K562 (cell line): ENCODE data around the gene CCDC88A. TPM values are rescaled to one million over a fixed set of nuclear protein-coding genes. Genes with fewer than 3 reads are reported as not detected.
A peak's percentile ranks its signal among the peaks of the same experiment; 100 is the strongest.

Experiments used
- BRD4 ChIP-seq: fragments of 200-600 bp; sonication (generic); IDR thresholded peaks from 2 replicates; pipeline ENCODE4 v1.6.1; 2017; ENCODE audit warnings: inconsistent platforms
- NKRF ChIP-seq: fragments of 450-650 bp; IDR thresholded peaks from 2 replicates; pipeline ENCODE4 v1.6.1; 2016; ENCODE audit warnings: borderline replicate concordance
- POLR2B ChIP-seq: fragments of 450-650 bp; IDR thresholded peaks from 2 replicates; pipeline ENCODE4 v1.6.1; 2018; ENCODE audit warnings: low read depth; ENCODE audit not compliant: partially characterized antibody
- TAF1 ChIP-seq: IDR thresholded peaks from 2 replicates; pipeline ENCODE4 v1.6.1; 2011; ENCODE audit warnings: mild to moderate bottlenecking, low read length, moderate library complexity; ENCODE audit not compliant: insufficient read depth, control insufficient read depth, severe bottlenecking; ENCODE audit errors: extremely low read depth
- polyA plus RNA-seq, 8 experiments: library from polyadenylated mRNA; depleted of rRNA in 4 of 8; stranded (reverse) in 5 of 8; unstranded in 3 of 8; fragments of >200 nt; fragmentation: Nextera tagmentation in 2 of 8; fragmentation: Illumina TruSeq in 1 of 8; extraction: Ambion mirVana in 2 of 8; extraction: Trizol in 1 of 8; gene quantifications; 2 replicates each; pipeline versions ENCODE4 v1.2.1 to v1.2.3, GENCODE V29; 2011 to 2014; ENCODE audit warnings: inconsistent platforms in 1 of 8, missing spikeins in 1 of 8
- total RNA-seq, 7 experiments: library from RNA; depleted of rRNA in 6 of 7; stranded (reverse); fragments of >200 nt in 6 of 7; fragmentation: Illumina TruSeq in 2 of 7; extraction: Trizol in 2 of 7; gene quantifications; 2 replicates each; pipeline versions ENCODE4 v1.2.1 to v1.2.3, GENCODE V29; 2011 to 2021; ENCODE audit warnings: low replicate concordance in 1 of 7
- TF ChIP-seq, protein P1 (sequence below): fragments of 450-650 bp; IDR thresholded peaks from 2 replicates; pipeline ENCODE4 v1.6.1; 2016; ENCODE audit warnings: mild to moderate bottlenecking, moderate library complexity
- TF ChIP-seq, protein P2 (sequence below): fragments of 150-350 bp; IDR thresholded peaks from 2 replicates; pipeline ENCODE4 v1.6.1; 2014; ENCODE audit warnings: low read depth, mild to moderate bottlenecking, low read length, borderline replicate concordance
- TF ChIP-seq, protein P3 (sequence below), 2 experiments: fragments of 450-650 bp in 1 of 2; sonication (generic) in 1 of 2; formaldehyde crosslinking; conservative IDR thresholded peaks; 2 replicates each; pipeline versions ENCODE4 v1.4.0 to v1.8.1; 2020 to 2022; ENCODE audit warnings: mild to moderate bottlenecking in 1 of 2, missing genetic modification reagents in 1 of 2

The CCDC88A gene
- total and polyA plus RNA-seq, 9 of the 15 experiments (the other 6 are each of a cell fraction or from before 2014, with no cell fraction given), result 29.3 to 102 (median 55.6) TPM

DNA sequence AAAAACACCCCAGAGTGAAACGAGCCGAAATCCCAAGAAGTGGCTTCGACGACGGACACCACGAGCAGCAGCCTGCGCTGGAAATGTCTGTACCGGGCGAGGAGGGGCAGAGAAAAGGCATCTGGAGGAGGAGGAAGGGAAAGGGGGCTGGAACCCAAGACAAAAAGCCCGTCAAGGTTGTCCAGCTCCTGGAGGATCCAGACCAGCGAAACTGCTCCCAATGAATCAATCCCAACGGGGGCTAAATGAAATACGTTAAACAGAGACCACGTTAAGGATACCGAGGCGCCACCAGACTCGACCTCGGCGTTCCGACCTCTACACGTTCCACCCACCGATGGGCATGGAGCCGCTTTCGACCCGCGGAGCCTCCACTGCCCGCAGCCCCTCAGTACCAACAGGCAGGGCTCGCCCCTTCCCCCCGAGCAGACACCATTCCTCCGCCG is 400 bp downstream of the CCDC88A start (continued):
- TF ChIP-seq, protein P1, sequence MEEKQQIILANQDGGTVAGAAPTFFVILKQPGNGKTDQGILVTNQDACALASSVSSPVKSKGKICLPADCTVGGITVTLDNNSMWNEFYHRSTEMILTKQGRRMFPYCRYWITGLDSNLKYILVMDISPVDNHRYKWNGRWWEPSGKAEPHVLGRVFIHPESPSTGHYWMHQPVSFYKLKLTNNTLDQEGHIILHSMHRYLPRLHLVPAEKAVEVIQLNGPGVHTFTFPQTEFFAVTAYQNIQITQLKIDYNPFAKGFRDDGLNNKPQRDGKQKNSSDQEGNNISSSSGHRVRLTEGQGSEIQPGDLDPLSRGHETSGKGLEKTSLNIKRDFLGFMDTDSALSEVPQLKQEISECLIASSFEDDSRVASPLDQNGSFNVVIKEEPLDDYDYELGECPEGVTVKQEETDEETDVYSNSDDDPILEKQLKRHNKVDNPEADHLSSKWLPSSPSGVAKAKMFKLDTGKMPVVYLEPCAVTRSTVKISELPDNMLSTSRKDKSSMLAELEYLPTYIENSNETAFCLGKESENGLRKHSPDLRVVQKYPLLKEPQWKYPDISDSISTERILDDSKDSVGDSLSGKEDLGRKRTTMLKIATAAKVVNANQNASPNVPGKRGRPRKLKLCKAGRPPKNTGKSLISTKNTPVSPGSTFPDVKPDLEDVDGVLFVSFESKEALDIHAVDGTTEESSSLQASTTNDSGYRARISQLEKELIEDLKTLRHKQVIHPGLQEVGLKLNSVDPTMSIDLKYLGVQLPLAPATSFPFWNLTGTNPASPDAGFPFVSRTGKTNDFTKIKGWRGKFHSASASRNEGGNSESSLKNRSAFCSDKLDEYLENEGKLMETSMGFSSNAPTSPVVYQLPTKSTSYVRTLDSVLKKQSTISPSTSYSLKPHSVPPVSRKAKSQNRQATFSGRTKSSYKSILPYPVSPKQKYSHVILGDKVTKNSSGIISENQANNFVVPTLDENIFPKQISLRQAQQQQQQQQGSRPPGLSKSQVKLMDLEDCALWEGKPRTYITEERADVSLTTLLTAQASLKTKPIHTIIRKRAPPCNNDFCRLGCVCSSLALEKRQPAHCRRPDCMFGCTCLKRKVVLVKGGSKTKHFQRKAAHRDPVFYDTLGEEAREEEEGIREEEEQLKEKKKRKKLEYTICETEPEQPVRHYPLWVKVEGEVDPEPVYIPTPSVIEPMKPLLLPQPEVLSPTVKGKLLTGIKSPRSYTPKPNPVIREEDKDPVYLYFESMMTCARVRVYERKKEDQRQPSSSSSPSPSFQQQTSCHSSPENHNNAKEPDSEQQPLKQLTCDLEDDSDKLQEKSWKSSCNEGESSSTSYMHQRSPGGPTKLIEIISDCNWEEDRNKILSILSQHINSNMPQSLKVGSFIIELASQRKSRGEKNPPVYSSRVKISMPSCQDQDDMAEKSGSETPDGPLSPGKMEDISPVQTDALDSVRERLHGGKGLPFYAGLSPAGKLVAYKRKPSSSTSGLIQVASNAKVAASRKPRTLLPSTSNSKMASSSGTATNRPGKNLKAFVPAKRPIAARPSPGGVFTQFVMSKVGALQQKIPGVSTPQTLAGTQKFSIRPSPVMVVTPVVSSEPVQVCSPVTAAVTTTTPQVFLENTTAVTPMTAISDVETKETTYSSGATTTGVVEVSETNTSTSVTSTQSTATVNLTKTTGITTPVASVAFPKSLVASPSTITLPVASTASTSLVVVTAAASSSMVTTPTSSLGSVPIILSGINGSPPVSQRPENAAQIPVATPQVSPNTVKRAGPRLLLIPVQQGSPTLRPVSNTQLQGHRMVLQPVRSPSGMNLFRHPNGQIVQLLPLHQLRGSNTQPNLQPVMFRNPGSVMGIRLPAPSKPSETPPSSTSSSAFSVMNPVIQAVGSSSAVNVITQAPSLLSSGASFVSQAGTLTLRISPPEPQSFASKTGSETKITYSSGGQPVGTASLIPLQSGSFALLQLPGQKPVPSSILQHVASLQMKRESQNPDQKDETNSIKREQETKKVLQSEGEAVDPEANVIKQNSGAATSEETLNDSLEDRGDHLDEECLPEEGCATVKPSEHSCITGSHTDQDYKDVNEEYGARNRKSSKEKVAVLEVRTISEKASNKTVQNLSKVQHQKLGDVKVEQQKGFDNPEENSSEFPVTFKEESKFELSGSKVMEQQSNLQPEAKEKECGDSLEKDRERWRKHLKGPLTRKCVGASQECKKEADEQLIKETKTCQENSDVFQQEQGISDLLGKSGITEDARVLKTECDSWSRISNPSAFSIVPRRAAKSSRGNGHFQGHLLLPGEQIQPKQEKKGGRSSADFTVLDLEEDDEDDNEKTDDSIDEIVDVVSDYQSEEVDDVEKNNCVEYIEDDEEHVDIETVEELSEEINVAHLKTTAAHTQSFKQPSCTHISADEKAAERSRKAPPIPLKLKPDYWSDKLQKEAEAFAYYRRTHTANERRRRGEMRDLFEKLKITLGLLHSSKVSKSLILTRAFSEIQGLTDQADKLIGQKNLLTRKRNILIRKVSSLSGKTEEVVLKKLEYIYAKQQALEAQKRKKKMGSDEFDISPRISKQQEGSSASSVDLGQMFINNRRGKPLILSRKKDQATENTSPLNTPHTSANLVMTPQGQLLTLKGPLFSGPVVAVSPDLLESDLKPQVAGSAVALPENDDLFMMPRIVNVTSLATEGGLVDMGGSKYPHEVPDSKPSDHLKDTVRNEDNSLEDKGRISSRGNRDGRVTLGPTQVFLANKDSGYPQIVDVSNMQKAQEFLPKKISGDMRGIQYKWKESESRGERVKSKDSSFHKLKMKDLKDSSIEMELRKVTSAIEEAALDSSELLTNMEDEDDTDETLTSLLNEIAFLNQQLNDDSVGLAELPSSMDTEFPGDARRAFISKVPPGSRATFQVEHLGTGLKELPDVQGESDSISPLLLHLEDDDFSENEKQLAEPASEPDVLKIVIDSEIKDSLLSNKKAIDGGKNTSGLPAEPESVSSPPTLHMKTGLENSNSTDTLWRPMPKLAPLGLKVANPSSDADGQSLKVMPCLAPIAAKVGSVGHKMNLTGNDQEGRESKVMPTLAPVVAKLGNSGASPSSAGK, result peak; percentile 73
- TF ChIP-seq POLR2B (no peak), BRD4 (peak; percentile 80; the same call in 1 of the 2 replicates), NKRF (0 out of 2 replicates have a peak, but pooled peaks have one; percentile 41), TAF1 (peak; percentile 14)
- TF ChIP-seq, protein P2, sequence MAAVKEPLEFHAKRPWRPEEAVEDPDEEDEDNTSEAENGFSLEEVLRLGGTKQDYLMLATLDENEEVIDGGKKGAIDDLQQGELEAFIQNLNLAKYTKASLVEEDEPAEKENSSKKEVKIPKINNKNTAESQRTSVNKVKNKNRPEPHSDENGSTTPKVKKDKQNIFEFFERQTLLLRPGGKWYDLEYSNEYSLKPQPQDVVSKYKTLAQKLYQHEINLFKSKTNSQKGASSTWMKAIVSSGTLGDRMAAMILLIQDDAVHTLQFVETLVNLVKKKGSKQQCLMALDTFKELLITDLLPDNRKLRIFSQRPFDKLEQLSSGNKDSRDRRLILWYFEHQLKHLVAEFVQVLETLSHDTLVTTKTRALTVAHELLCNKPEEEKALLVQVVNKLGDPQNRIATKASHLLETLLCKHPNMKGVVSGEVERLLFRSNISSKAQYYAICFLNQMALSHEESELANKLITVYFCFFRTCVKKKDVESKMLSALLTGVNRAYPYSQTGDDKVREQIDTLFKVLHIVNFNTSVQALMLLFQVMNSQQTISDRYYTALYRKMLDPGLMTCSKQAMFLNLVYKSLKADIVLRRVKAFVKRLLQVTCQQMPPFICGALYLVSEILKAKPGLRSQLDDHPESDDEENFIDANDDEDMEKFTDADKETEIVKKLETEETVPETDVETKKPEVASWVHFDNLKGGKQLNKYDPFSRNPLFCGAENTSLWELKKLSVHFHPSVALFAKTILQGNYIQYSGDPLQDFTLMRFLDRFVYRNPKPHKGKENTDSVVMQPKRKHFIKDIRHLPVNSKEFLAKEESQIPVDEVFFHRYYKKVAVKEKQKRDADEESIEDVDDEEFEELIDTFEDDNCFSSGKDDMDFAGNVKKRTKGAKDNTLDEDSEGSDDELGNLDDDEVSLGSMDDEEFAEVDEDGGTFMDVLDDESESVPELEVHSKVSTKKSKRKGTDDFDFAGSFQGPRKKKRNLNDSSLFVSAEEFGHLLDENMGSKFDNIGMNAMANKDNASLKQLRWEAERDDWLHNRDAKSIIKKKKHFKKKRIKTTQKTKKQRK, result 0 out of 2 replicates have a peak, but pooled peaks have one; percentile 7
- TF ChIP-seq, protein P3, sequence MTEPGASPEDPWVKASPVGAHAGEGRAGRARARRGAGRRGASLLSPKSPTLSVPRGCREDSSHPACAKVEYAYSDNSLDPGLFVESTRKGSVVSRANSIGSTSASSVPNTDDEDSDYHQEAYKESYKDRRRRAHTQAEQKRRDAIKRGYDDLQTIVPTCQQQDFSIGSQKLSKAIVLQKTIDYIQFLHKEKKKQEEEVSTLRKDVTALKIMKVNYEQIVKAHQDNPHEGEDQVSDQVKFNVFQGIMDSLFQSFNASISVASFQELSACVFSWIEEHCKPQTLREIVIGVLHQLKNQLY (CRISPR knock-in tag; conservative IDR thresholded peaks at IDR 0.05), result 0 out of 4 replicates have a peak, but pooled peaks of 1 of the 2 experiments have one; percentile 20
